Amniotic stem cell (primary cell): ENCODE data around the gene ZNF335.
A peak's percentile ranks its signal among the peaks of the same experiment; 100 is the strongest.
"Not testable (repeated sequence)": the region's sequence is repeated elsewhere in the genome, so short reads cannot be mapped to it uniquely, and the experiment has no call there.

ENCODE experiments used
- DNase-seq: peaks from one replicate; lab custom pipeline; 2025; lab: John Stamatoyannopoulos, UW

The ZNF335 gene

GRCh38 chr20:46002008-46002407 lies 30.0 kb upstream of the ZNF335 start:
- DNase-seq = no peak

GRCh38 chr20:46001498-46001897 lies 29.5 kb upstream of the ZNF335 start:
- DNase-seq = no peak

GRCh38 chr20:46000262-46000996 lies 28.4 kb upstream of the ZNF335 start:
- no peak for DNase-seq

DNA sequence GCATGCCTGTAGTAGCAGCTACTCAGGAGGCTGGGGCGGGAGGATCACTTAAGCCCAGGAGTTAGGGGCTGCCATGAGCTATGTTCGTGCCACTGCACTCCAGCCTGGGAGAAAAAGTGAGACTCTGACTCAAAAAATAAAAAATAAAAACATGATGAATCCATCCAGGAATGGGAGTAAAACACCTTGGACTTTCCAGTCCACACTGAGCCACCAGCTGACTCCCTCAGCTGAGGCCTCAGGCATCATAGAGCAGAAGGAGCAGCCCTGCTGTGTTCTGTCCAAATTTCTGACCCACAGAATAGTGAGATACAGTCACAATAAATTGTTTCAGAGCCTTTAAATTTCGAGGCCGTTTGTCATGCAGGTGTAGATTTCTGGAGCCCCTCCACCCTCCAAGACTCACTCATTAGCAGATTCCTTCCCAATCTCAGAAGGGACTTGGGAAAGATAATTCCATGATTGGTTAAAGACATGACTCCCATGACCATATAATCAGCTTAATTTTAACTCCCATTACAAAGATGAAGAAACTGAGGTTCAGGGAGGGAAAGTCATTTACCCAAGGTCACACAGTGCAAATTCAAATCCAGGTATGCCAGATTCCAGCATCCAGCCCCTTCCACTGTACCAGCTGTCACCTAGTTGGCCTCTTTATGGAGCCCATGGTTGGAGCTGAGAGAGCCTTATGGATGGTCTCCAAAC lies 27.7 kb upstream of the ZNF335 start:
- no peak for DNase-seq

DNA sequence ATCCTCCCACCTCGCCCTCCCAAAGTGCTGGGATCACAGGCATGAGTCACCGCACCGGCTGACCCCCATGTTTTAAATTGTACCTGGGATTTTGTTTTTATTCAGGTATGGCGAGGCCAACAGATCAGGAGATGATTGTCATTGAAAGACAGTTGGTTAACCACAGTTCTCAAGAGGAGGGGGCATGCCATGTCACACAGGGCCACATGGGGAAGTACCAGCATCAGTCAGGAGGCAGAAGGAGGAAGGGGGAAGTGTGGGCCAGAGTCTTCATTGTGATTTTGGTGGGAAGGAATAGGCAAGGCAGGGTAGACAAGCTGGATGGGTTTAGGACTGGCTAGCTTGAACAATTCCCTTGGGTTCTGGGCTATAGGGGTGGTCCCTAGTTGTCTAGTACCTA lies 26.8 kb upstream of the ZNF335 start:
- DNase-seq = no peak

DNA sequence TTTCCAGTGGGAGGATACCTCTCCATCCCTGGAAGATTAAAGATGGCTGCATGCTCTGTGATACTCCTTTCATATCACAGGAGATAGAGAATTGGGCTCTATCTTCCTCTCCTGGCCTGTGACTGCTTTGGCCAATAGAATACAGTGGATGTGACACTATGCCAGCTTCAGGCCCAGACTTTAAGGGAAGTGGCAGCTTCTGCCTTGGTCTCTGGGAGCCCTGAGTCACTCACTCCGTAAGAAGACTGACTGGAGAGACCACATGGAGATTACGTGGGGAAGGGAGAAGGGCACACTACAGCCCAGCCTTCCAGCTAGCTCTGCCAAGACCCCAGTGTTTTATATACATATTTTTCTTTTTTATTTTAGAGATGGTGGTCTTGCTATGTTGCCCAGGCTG lies 26.3 kb upstream of the ZNF335 start:
- DNase-seq = no peak

GRCh38 chr20:45997187-45997586 lies 25.2 kb upstream of the ZNF335 start:
- DNase-seq = no peak

- DNase-seq = not testable (repeated sequence)
These were observed 23.6 kb upstream of the ZNF335 start for GRCh38 chr20:45995495-45996097.

DNA sequence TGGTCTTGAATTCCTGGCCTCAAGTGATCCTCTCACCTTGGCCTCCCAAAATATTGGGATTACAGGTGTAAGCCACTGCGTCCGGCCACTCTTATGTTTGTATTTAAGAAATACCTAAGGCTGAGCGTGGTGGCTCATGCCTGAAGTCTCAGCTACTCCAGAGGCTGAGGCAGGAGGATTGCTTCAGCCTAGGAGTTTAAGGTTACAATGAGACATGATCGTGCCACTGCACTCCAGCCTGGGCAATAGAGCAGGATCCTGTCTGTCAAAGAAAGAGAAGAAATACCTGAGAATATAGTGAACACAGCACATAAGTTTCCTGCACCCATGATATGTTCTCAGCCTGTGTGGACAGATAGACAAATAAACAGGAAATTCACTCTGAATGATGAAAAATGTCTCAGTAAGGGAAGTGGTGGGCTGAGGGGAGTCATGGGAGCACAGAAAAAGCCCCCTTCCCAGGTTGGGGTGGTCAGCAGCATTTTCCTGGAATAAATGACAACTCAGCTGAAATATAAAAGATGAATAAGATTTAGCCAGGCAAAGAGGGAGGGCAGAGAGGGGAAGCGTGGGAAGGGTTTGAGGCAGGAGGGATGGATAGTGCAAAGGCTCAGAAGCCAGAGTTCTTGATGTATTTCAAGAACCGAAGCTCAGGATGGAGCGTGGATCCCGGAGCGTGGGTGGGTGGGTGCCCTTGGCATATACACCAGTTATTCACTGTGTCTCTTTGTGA lies 22.9 kb upstream of the ZNF335 start:
- DNase-seq = no peak

- no peak for DNase-seq
These were observed 21.4 kb upstream of the ZNF335 start for GRCh38 chr20:45993197-45993951.

- no peak for DNase-seq
These were observed 19.6 kb upstream of the ZNF335 start for GRCh38 chr20:45991616-45992015.

GRCh38 chr20:45988830-45989229 lies 16.8 kb upstream of the ZNF335 start:
- not testable (repeated sequence) for DNase-seq

DNA sequence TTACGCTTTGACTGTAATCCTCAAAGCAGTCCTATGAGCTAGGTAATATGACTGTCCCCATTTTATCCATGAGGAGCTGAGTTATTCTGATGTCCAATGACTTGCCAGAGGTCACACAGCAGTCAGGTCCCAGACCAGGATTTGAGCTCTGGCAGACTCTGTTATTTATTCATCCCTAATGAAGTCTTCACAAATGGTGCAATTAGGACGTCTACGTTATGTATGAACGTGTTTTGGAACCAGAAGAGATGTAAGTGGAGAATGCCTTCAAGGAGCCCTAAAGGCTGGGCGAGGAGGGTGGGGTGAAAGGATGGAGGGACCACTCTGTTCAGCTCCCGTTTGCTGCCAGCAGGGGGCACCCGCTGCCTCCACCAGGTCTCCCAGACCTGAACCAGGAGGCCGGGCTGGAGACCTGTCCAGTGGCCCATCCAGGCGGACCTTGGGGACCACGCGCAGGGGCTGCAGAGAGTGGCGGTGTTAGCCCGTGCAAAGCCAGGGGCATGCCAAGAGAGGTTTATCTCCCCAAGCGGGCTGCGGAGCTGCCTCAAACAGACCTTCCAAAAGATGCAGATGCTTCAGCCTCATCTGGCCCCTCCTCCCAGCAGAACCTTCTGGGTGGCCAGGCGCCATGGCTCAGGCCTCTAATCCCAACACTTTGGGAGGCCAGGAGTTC lies 15.2 kb upstream of the ZNF335 start:
- DNase-seq = no peak

DNA sequence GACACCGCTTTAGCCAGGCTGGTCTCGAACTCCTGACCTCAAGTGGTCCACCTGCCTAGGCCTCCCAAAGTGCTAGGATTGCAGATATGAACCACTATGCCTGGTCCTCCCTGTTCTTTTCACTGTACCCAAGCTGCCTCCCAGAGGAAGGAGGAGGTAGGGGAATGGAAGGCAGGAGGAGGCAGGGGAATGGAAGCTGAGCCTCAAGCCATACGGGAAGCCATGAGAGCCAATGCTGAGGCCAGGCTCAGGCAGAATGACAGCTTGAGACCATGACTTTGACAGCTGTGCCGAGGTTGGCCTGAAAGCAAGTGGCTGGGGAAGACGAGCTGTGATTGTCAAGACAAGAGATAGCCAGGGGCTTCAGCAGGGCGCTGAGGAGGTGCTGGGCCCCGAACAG lies 13.6 kb upstream of the ZNF335 start:
- DNase-seq = no peak

- DNase-seq = no peak
These were observed 11.3 kb upstream of the ZNF335 start for GRCh38 chr20:45983279-45983743.

GRCh38 chr20:45981261-45981660 lies 9.3 kb upstream of the ZNF335 start:
- DNase-seq = no peak

DNA sequence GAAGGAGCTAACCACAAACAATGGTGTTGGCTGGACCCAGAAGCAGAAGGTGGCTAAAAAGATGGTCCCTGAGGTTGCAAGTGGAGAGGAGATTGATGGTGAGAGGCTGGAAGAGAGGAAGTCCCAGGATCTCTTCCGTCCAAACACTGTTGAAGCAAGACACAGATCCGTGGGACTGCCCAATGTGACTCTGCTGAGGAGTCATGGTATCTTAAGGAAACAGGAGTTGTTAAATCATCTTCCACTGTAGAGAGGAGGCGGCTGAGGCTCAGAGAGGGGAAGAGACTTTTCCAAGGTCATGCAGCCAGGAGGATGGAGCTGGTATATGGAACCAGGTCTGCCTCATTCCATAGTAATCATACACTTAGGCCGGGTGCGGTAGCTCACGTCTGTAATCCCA lies 4.1 kb upstream of the ZNF335 start:
- DNase-seq = no peak

DNA sequence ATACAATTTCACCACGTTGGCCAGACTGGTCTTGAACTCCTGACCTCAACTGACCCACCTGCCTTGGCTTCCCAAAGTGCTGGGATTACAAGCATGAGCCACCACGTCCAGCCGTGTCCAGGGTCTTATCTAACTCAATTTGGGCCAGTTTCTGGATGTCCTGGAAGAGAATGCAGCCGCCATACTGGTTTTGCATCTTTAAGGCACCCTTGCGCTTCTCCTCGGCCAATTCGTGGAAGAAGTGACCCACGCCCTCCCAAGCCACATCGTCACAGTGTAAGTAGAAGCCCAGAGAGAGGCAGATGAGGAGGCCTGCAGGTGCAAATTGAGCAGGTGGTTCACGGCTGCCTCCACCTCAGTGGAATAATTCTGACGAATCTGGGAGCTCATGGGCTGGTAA lies 3.7 kb upstream of the ZNF335 start:
- no peak for DNase-seq

GRCh38 chr20:45974896-45975565 lies 3.0 kb upstream of the ZNF335 start:
- DNase-seq = no peak

GRCh38 chr20:45972500-45973183 lies 639 bp upstream of the ZNF335 start:
- DNase-seq = peak; percentile 93
